ENCODE measurements around the gene LLGL1.

DNA sequence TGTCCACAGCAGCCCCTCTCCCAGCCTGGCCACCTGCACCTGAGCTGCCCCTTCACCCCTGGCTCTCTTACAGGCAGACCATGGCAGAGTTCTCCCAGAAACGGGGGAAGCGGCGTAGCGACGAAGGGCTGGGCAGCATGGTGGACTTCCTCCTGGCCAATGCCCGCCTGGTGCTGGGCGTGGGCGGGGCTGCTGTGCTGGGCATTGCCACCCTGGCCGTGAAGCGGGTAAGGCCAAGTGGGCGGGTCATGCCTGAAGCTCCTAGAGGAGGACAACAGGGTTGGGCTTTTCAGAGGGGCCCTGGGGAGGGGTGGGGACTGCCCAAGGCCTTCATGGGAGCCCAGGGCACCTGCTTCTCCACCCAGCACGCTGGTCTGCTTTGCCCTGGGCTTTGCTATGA is 37.2 kb downstream of the LLGL1 start:
- no peak for TF ChIP-seq CTCF (IDR thresholded peaks at IDR 0.05)
- TF ChIP-seq POLR2A (IDR thresholded peaks at IDR 0.05), result no peak

Measured in esophagus squamous epithelium (tissue), 4 donors.